ENCODE measurements around the gene SLC44A2. TPM values are rescaled to one million over a fixed set of nuclear protein-coding genes. Genes with fewer than 3 reads are reported as not detected.

SLC44A2 gene
- total RNA-seq, 4 donors from 2014 or later: 86.0 to 141 (median 113) TPM

DNA sequence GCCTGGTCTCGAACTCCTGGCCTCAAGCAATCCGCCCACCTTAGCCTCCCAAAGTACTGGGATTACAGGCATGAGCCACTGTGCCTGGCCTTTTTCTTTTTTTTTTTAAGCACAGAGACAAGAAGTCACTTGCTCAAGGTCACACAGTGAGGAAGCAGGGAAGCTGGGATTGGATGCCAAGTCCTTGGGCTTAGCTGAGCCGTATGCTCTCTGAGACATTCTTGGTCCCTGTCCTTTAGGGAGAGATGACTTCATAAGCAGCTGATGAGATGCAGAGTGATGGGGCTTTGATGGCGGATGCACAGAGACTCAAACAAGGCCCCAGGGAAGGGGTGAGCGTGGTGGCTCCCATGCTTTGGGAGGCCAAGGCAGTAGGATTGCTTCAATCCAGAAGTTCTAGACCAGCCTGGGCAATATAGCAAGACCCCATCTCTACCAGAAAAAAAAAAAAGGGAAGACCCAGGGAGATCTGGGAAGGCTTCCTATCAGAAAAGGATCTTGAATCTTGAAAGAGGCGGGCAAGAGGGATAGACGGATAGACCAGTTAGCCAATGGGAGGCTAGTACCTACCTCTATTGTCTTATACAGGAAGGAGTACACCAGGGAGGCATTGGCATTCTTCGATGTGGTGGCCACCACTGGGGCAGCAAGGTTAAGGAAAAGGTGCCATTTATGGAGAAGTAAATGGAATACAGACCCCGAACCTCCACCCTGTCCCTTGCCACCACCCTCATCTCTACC, 42.1 kb upstream of the SLC44A2 start:
- no peaks in the 10 kb centered on the region for H3K9me3 ChIP-seq
- DNase-seq: no peak
- H3K36me3 ChIP-seq: peaks cover 0 to 3% of the 10 kb centered on the region in 2 donors
- WGBS, 2 donors: 91 to 95% methylated on average over 9 of the region's 9 CpGs
- H3K4me3 ChIP-seq (replicated peaks in 1 of 3): no peak overlapping the region
- H3K27me3 ChIP-seq: no peaks in the 10 kb centered on the region
- intact Hi-C loops (cut with DNase I): loop anchor here (2.0 kb wide), 1 partner anchor 62 kb away; no protein-coding TSS in a partner anchor
- peaks cover 0 to 11% of the 10 kb centered on the region in 2 donors for H3K4me1 ChIP-seq
- TF ChIP-seq, protein P1, sequence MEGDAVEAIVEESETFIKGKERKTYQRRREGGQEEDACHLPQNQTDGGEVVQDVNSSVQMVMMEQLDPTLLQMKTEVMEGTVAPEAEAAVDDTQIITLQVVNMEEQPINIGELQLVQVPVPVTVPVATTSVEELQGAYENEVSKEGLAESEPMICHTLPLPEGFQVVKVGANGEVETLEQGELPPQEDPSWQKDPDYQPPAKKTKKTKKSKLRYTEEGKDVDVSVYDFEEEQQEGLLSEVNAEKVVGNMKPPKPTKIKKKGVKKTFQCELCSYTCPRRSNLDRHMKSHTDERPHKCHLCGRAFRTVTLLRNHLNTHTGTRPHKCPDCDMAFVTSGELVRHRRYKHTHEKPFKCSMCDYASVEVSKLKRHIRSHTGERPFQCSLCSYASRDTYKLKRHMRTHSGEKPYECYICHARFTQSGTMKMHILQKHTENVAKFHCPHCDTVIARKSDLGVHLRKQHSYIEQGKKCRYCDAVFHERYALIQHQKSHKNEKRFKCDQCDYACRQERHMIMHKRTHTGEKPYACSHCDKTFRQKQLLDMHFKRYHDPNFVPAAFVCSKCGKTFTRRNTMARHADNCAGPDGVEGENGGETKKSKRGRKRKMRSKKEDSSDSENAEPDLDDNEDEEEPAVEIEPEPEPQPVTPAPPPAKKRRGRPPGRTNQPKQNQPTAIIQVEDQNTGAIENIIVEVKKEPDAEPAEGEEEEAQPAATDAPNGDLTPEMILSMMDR (IDR thresholded peaks at IDR 0.05): no peak
- H3K27ac ChIP-seq: no peak overlapping the region

DNA sequence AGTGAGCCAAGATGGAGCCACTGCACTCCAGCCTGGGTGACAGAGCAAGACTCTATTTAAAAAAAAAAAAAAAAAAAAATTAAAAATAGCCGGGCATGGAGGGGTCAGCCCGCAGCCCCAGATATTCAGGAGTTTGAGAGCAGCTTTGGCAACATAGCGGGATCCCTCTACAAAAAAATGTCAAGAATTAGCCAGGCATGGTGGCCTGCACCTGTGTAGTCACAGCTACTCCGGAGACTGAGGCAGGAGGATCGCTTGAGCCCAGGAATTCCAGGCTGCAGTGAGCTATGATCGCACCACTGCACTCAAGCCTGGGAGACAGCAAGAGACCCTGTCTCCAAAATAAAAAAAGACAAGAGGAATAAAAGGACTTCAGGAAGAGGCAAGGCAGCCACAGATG, 39.0 kb upstream of the SLC44A2 start:
- DNase-seq: no peak
- H3K27me3 ChIP-seq: no peaks in the 10 kb centered on the region
- intact Hi-C loops (cut with DNase I): no loop called here
- peak overlapping the region in 1 of 3 donors; percentile 50 for H3K4me3 ChIP-seq (replicated peaks in 1 of 3)
- H3K9me3 ChIP-seq: no peaks in the 10 kb centered on the region
- peaks cover 0 to 5% of the 10 kb centered on the region in 2 donors for H3K4me1 ChIP-seq
- 31 to 41% methylated on average over 6 of the region's 6 CpGs for WGBS, 2 donors
- no peaks in the 10 kb centered on the region for H3K36me3 ChIP-seq
- no peak for TF ChIP-seq POLR2A (IDR thresholded peaks at IDR 0.05)
- TF ChIP-seq, protein P1 (IDR thresholded peaks at IDR 0.05): no peak
- H3K27ac ChIP-seq: peak overlapping the region in 1 of 3 donors; percentile 50

DNA sequence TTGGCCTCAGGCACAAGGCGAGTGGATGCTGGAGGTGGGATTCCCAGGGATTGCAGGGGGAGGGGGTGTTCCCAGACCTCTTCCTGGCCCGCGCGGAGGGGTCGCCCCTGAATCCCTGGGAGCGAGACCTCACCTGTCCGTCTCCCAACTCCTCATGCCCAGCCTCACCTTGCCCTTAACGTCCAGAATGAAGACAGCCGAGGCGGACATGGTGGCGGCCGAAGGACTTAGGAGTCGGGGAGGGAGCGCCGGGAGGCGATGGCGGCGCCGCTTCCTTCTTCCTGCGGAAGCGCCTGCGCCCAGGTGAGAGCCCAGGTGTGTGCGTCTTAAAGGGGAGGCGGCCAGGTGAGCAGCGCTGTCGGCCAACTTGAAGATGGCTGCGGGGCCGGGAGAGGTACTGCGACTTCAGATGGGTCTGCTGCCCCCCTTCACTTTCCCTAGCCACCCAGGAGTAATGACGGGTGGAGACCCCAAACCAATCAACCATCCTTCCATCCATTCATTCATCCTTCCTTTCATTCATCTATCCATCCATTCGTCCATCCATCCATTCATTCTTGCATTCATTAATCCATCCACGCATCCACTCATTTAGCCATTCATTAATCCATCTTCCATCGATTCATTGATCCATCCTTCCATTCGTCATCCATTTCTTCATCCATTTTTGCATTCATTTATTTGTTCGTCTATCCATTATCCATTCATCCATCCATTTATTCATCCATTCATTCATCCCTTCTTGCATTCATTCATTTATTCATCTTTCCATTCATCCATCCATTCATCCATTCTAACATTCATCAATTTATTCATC, 38.1 kb upstream of the SLC44A2 start, which contains the start of gene AP1M2:
TSS of gene AP1M2 (minus strand) at position 291 of the 817 bp plus-strand sequence. CDS start at position 210, 81 bp downstream.
- Histone ChIP-seq H3K4me3 (replicated peaks in 1 of 3) (peak within 1 kb of the TSS; percentile 12 to 53 (median 50)), H3K4me1 (peaks cover 0 to 5% of the 10 kb centered on the region in 2 donors), H3K27me3 (no peaks in the 10 kb centered on the region), H3K9me3 (no peaks in the 10 kb centered on the region), H3K27ac (peak within 1 kb of the TSS in 2 of 3 donors; percentile 50 to 53), H3K36me3 (no peaks in the 10 kb centered on the region)
- peak; percentile 60 to 61 for DNase-seq
- intact Hi-C loops (cut with DNase I): no loop called here
- TF ChIP-seq, protein P1 (IDR thresholded peaks at IDR 0.05): no peak
- no peak for TF ChIP-seq POLR2A (IDR thresholded peaks at IDR 0.05)
- 22 to 27% methylated on average over 16 to 34 of the region's 35 CpGs for WGBS, 2 donors

DNA sequence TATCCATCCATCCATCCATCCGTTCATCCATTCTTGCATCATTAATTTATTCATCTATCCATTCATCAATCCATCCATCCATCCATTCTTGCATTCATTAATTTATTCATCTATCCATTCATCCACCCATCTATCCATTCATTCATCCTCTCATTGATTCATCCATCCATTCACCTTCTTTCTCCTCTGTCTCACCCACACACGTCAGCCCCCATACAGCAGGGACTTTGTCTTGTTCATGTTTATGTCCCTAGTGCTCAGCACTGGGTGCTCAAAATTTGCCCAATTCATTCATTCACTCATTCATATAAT, 37.6 kb upstream of the SLC44A2 start:
- Histone ChIP-seq H3K4me3 (replicated peaks in 1 of 3) (no peak overlapping the region), H3K27me3 (no peaks in the 10 kb centered on the region), H3K36me3 (no peaks in the 10 kb centered on the region), H3K4me1 (peaks cover 0 to 5% of the 10 kb centered on the region in 2 donors), H3K9me3 (no peaks in the 10 kb centered on the region), H3K27ac (no peak overlapping the region)
- no peak for TF ChIP-seq POLR2A (IDR thresholded peaks at IDR 0.05)
- TF ChIP-seq, protein P1 (IDR thresholded peaks at IDR 0.05): no peak
- no peak for DNase-seq
- 88 to 95% methylated on average over 2 of the region's 2 CpGs for WGBS, 2 donors
- intact Hi-C loops (cut with DNase I): no loop called here

DNA sequence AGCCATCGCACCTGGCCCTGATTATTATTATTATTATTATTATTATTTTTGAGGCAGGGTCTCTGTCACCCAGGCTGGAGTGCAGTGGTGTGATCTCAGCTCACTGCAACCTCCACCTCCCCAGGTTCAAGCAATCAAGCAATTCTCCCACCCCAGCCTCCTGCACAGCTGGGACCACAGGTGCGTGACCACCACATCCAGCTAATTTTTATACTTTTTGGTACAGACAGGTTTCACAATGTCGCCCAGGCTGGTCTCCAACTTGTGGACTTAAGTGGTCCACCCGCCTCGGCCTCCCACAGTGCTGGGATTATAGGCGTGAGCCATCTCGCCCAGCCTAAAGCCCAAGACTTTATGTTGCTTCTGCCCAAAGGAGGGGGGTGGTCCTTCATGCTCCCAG, 32.2 kb upstream of the SLC44A2 start:
- no peak overlapping the region for H3K27ac ChIP-seq
- H3K27me3 ChIP-seq: no peaks in the 10 kb centered on the region
- no peak overlapping the region for H3K4me3 ChIP-seq (replicated peaks in 1 of 3)
- H3K9me3 ChIP-seq: no peaks in the 10 kb centered on the region
- intact Hi-C loops (cut with DNase I): no loop called here
- 85 to 93% methylated on average over 7 of the region's 7 CpGs for WGBS, 2 donors
- no peak for DNase-seq
- no peaks in the 10 kb centered on the region for H3K36me3 ChIP-seq
- peaks cover 0 to 8% of the 10 kb centered on the region in 2 donors for H3K4me1 ChIP-seq
- TF ChIP-seq, protein P1 (IDR thresholded peaks at IDR 0.05): no peak
- TF ChIP-seq POLR2A (IDR thresholded peaks at IDR 0.05): no peak
